ENCODE data around the gene MUC6.

MUC6 gene

GRCh38 chr11:1036303-1036923 lies at the start of gene MUC6:
TSS of gene MUC6 (minus strand) at chr11:1036718. CDS start at chr11:1036655, 63 bp downstream.
- no peak for DNase-seq (ENCODE audit: low read depth)

- no peak for DNase-seq (ENCODE audit: low read depth)
Measured at GRCh38 chr11:1085440-1086170, 49.1 kb upstream of the MUC6 start.

- DNase-seq (ENCODE audit: low read depth) = no peak
Measured at GRCh38 chr11:1084561-1085439, 48.3 kb upstream of the MUC6 start.

GRCh38 chr11:1083621-1084551 lies 47.4 kb upstream of the MUC6 start:
- DNase-seq (ENCODE audit: low read depth) = no peak

GRCh38 chr11:1082728-1083620 lies 46.5 kb upstream of the MUC6 start:
- DNase-seq (ENCODE audit: low read depth) = no peak

GRCh38 chr11:1082346-1082727 lies 45.8 kb upstream of the MUC6 start:
- no peak for DNase-seq (ENCODE audit: low read depth)

GRCh38 chr11:1081601-1082311 lies 45.2 kb upstream of the MUC6 start:
- DNase-seq (ENCODE audit: low read depth) = no peak

GRCh38 chr11:1078191-1078601 lies 41.7 kb upstream of the MUC6 start:
- no peak for DNase-seq (ENCODE audit: low read depth)

GRCh38 chr11:1077417-1078119 lies 41.0 kb upstream of the MUC6 start:
- no peak for DNase-seq (ENCODE audit: low read depth)

- DNase-seq (ENCODE audit: low read depth) = no peak
Measured at GRCh38 chr11:1077033-1077416, 40.5 kb upstream of the MUC6 start.

- DNase-seq (ENCODE audit: low read depth) = no peak
Measured at GRCh38 chr11:1076061-1076665, 39.6 kb upstream of the MUC6 start.

GRCh38 chr11:1075341-1075911 lies 38.9 kb upstream of the MUC6 start:
- DNase-seq (ENCODE audit: low read depth) = no peak

- no peak for DNase-seq (ENCODE audit: low read depth)
Measured at GRCh38 chr11:1074244-1075221, 38.0 kb upstream of the MUC6 start, which contains the start of gene MUC2. TSS of gene MUC2 (plus strand) at chr11:1074874.

GRCh38 chr11:1073851-1074243 lies 37.3 kb upstream of the MUC6 start:
- DNase-seq (ENCODE audit: low read depth) = no peak

- DNase-seq (ENCODE audit: low read depth) = no peak
Measured at GRCh38 chr11:1073261-1073724, 36.8 kb upstream of the MUC6 start.

GRCh38 chr11:1072821-1073231 lies 36.3 kb upstream of the MUC6 start:
- DNase-seq (ENCODE audit: low read depth) = no peak

Measured in activated T-helper 9 cell treated with anti-CD3 and anti-CD28 coated beads, Interleukin-2, amount 50 U/mL, for 16 hours (primary cell).